Heart left ventricle (tissue), 16 donors: ENCODE measurements around the gene KLHL35. TPM values are rescaled to one million over a fixed set of nuclear protein-coding genes. Genes with fewer than 3 reads are reported as not detected.

ENCODE experiments used
- ATAC-seq, 4 donors: fragments of 200-7000 bp; cut with Tn5 transposase; one replicate each; pipeline ENCODE4 v1.9.1; 2020 to 2022; ENCODE audit warnings: moderate library complexity in 4 of 4, mild to moderate bottlenecking in 3 of 4, moderate number of reproducible peaks in 1 of 4
- DNase-seq, 5 donors: peaks; one replicate each; pipeline ENCODE4 v3.0.0-alpha.2; 2020
- H3K27ac ChIP-seq, 12 donors: fragments of 200-600 bp; sonication (generic) in 4 of 12; one replicate each; pipeline versions ENCODE4 v1.5.0 to v1.8.0; 2016 to 2022; ENCODE audit warnings: mild to moderate bottlenecking in 2 of 12
- H3K27me3 ChIP-seq, 9 donors: fragments of 200-600 bp; sonication (generic) in 2 of 9; one replicate each; pipeline versions ENCODE4 v1.5.1 to v1.8.0; 2016 to 2022; ENCODE audit warnings: mild to moderate bottlenecking in 3 of 9
- H3K36me3 ChIP-seq, 9 donors: fragments of 200-600 bp; sonication (generic) in 2 of 9; one replicate each; pipeline versions ENCODE4 v1.5.0 to v1.8.0; 2018 to 2022; ENCODE audit warnings: mild to moderate bottlenecking in 2 of 9
- H3K4me1 ChIP-seq, 12 donors: fragments of 200-600 bp; sonication (generic) in 4 of 12; one replicate each; pipeline versions ENCODE4 v1.5.0 to v1.8.0; 2016 to 2022; ENCODE audit warnings: mild to moderate bottlenecking in 3 of 12
- H3K4me3 ChIP-seq, 12 donors: fragments of 200-600 bp; sonication (generic) in 4 of 12; one replicate each; pipeline versions ENCODE4 v1.5.0 to v1.8.0; 2017 to 2022; ENCODE audit warnings: mild to moderate bottlenecking in 9 of 12, moderate library complexity in 4 of 12
- H3K9me3 ChIP-seq, 12 donors: fragments of 200-600 bp; sonication (generic) in 4 of 12; one replicate each; pipeline versions ENCODE4 v1.5.0 to v1.8.0; 2016 to 2022; ENCODE audit warnings: mild to moderate bottlenecking in 1 of 12
- CTCF ChIP-seq, 12 donors: fragments of 200-600 bp; sonication (generic) in 4 of 12; IDR thresholded peaks; one replicate each; pipeline versions ENCODE4 v1.5.0 to v1.8.0; 2018 to 2022; ENCODE audit warnings: antibody characterized with exemption in 12 of 12, mild to moderate bottlenecking in 5 of 12
- POLR2A ChIP-seq, 2 donors: fragments of 450-650 bp; IDR thresholded peaks; one replicate each; pipeline ENCODE4 v1.6.1; 2017; ENCODE audit warnings: antibody characterized with exemption in 2 of 2, mild to moderate bottlenecking in 2 of 2, moderate library complexity in 2 of 2
- WGBS, 4 donors: extraction: QIAGEN DNeasy Blood & Tissue Kit in 2 of 4; methylation state at CpG; one replicate each; pipeline versions ENCODE4 v1.1.5 to v1.1.7; 2013 to 2018; 5-methylcytosine and 5-hydroxymethylcytosine counted together
- intact Hi-C, 10 donors: fragments of 100-400 bp; cut with DNase I; formaldehyde crosslinking; loops; one replicate each; pipeline versions ENCODE4 v1.11.1 to v1.14.2; 2022
- polyA plus RNA-seq, 2 donors: library from polyadenylated mRNA; stranded (reverse); fragments of 200-250 nt; gene quantifications; one replicate each; pipeline ENCODE4 v1.2.3, GENCODE V29; 2013
- total RNA-seq, 9 donors: library from RNA; depleted of rRNA in 2 of 9; stranded (reverse); fragments of >200 nt in 2 of 9; fragmentation: NEBNext Ultra II Directional in 3 of 9; extraction: Animal tissue kit (Norgen Biotek cat#: 25700) in 3 of 9; gene quantifications; one replicate each; pipeline versions ENCODE4 v1.1.0 to v1.2.4, GENCODE V29; 2016 to 2023
- donor health status: ischemic (EF 13 %, LVEDD 7.1; RV severe dilation, severe dysfunction).
- donor health status: healthy with polysubstance abuse.
- donor health status: DM: no; HTN: yes; CAD: no.
- donor health status: DM: no; HTN: no; CAD: no.
- donor health status: ischemic (EF 25% LVEDD 6.9; RV normal size, moderate dysfunction).
- donor health status: ischemic (EF 25% LVEDD 5.7; RV mildly dilated, moderate dysfunction).
- donor health status: healthy.
- donor health status: DM: yes; HTN: yes; CAD: no.
- donor health status: ischemic (EF 35%, LVEDD 5.7; RV mildly dilated, moderate dysfunction).
- donor health status: nonischemic (EF 11% LVEDD 7.7; RV severe dilation, severe dysfunction).
- donor health status: DM: yes; HTN: yes; CAD: no.
- donor health status: PGD.
- donor health status: ischemic (EF 29% LVEDD 5.4; RV normal size, mild dysfunction).
- donor health status: nonischemic (EF 23%, LVEDD 6.1; RV moderate dilation, normal function).

Gene KLHL35
- total and polyA plus RNA-seq, 11 donors, result 0.11 to 1.1 (median 0.45) TPM; not detected in 1

- ATAC-seq, result no peak
- Histone ChIP-seq H3K36me3 (peaks cover 4 to 68% (median 63%) of the 10 kb centered on the region in 9 donors), H3K9me3 (no peaks in the 10 kb centered on the region), H3K27me3 (no peaks in the 10 kb centered on the region), H3K27ac (no peak overlapping the region), H3K4me1 (peaks cover 0 to 35% (median 26%) of the 10 kb centered on the region in 12 donors), H3K4me3 (peak overlapping the region in 1 of 12 donors; percentile 2)
- DNase-seq, result no peak
- TF ChIP-seq POLR2A (IDR thresholded peaks at IDR 0.05), result no peak
- TF ChIP-seq CTCF (IDR thresholded peaks at IDR 0.05), result no peak
- intact Hi-C loops, result no loop called here
- 91 to 92% (median 91%) methylated on average over 10 of the region's 10 CpGs for WGBS, 4 donors
Observed at GRCh38 chr11:75402002-75402773, 30.8 kb downstream of the KLHL35 start.

GRCh38 chr11:75400146-75400865 is 32.7 kb downstream of the KLHL35 start:
- no peak for DNase-seq
- TF ChIP-seq CTCF (IDR thresholded peaks at IDR 0.05) (no peak), POLR2A (IDR thresholded peaks at IDR 0.05) (no peak)
- intact Hi-C loops, result no loop called here
- peak overlapping the region; percentile 55 to 96 (median 76) for H3K4me3 ChIP-seq
- H3K36me3 ChIP-seq, result peaks cover 4 to 50% (median 44%) of the 10 kb centered on the region in 9 donors
- H3K27ac ChIP-seq, result peak overlapping the region in 11 of 12 donors; percentile 81 to 95 (median 88)
- peaks cover 0 to 35% (median 26%) of the 10 kb centered on the region in 12 donors for H3K4me1 ChIP-seq
- no peaks in the 10 kb centered on the region for H3K27me3 ChIP-seq
- H3K9me3 ChIP-seq, result no peaks in the 10 kb centered on the region
- WGBS, 4 donors, result 14 to 24% (median 20%) methylated on average over 11 of the region's 11 CpGs
- ATAC-seq, result peak in 3 of 4 donors; percentile 6 to 19 (median 11)

GRCh38 chr11:75399344-75400145 is 33.5 kb downstream of the KLHL35 start, which contains the start of gene RPS3:
Gene RPS3, plus strand, starts transcription at chr11:75399518. Its CDS starts 30 bp downstream, at chr11:75399548.
- H3K27me3 ChIP-seq, result no peaks in the 10 kb centered on the region
- no peaks in the 10 kb centered on the region for H3K9me3 ChIP-seq
- 0% methylated on average over 52 to 55 of the region's 55 CpGs for WGBS, 4 donors
- H3K36me3 ChIP-seq, result peaks cover 4 to 42% (median 36%) of the 10 kb centered on the region in 9 donors
- ATAC-seq, result peak; percentile 91 to 98 (median 97)
- intact Hi-C loops, result loop anchor here in 5 of 10 donors (2.0 to 10.0 kb wide), 4 partner anchors 45 to 133 kb away; partner anchors contain the start of gene GDPD5 (in 3 of the 5)
- peak within 1 kb of the TSS; percentile 55 to 96 (median 76) for H3K4me3 ChIP-seq
- peak within 1 kb of the TSS; percentile 81 to 95 (median 88) for H3K27ac ChIP-seq
- TF ChIP-seq POLR2A (IDR thresholded peaks at IDR 0.05) (peak in 1 of 2 donors; percentile 92), CTCF (IDR thresholded peaks at IDR 0.05) (peak in 3 of 12 donors; percentile 30 to 44 (median 35))
- H3K4me1 ChIP-seq, result peaks cover 0 to 35% (median 26%) of the 10 kb centered on the region in 12 donors
- peak; percentile 92 to 95 (median 94) for DNase-seq
